ENCODE measurements around the gene UBE3C. TPM values are rescaled to one million over a fixed set of nuclear protein-coding genes. Genes with fewer than 3 reads are reported as not detected.

The UBE3C gene
- polyA plus RNA-seq, 1 donor from 2014 or later: 39.0 TPM

DNA sequence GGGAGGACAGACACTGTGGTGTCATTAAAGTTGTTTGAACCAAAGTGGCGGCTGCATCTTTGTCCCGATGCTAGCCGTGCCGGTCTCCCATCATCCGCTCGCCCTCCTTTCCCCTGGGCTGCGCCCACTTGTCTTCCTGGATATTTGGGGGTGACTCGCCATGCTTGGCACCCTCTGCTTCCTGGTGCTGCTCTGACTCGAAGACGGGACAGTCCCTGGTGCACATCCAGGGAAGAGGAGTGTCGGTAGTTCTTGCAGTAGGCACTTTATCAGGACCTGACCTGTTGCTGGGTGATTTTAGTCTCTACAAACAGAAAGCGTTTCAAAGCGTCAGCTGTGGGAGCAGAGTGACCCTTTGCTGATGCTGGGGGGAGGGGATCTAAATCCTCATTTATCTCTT is 129.8 kb downstream of the UBE3C start:
- Histone ChIP-seq H3K36me3 (ENCODE audit: insufficient read depth, low read length) (peaks cover 4% of the 10 kb centered on the region), H3K27ac (ENCODE audit: low read length) (no peak overlapping the region), H3K4me2 (ENCODE audit: low read length) (no peak overlapping the region), H3K79me2 (replicated peaks; ENCODE audit: insufficient read depth, low read length) (no peaks in the 10 kb centered on the region), H3K27me3 (ENCODE audit: insufficient read depth, low read depth, low read length) (no peaks in the 10 kb centered on the region), H3K9ac (ENCODE audit: low read length) (no peak overlapping the region), H2AFZ (ENCODE audit: low read depth, low read length) (no peak overlapping the region), H4K20me1 (ENCODE audit: insufficient read depth) (no peaks in the 10 kb centered on the region), H3K9me3 (ENCODE audit: low read length) (no peaks in the 10 kb centered on the region), H3F3A (ENCODE audit: insufficient read depth, low read length, poor library complexity, severe bottlenecking) (no peaks in the 10 kb centered on the region), H3K9me2 (ENCODE audit: insufficient read depth, low read length) (no peaks in the 10 kb centered on the region), H3K4me3 (ENCODE audit: low read length) (no peak overlapping the region)
- TF ChIP-seq, protein P1, sequence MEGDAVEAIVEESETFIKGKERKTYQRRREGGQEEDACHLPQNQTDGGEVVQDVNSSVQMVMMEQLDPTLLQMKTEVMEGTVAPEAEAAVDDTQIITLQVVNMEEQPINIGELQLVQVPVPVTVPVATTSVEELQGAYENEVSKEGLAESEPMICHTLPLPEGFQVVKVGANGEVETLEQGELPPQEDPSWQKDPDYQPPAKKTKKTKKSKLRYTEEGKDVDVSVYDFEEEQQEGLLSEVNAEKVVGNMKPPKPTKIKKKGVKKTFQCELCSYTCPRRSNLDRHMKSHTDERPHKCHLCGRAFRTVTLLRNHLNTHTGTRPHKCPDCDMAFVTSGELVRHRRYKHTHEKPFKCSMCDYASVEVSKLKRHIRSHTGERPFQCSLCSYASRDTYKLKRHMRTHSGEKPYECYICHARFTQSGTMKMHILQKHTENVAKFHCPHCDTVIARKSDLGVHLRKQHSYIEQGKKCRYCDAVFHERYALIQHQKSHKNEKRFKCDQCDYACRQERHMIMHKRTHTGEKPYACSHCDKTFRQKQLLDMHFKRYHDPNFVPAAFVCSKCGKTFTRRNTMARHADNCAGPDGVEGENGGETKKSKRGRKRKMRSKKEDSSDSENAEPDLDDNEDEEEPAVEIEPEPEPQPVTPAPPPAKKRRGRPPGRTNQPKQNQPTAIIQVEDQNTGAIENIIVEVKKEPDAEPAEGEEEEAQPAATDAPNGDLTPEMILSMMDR (IDR thresholded peaks at IDR 0.05; ENCODE audit: poor library complexity, severe bottlenecking): no peak
- no peak for TF ChIP-seq EZH2 (IDR thresholded peaks at IDR 0.05; ENCODE audit: borderline replicate concordance, insufficient read depth, low read length, poor library complexity, severe bottlenecking)
- TF ChIP-seq TAF1 (IDR thresholded peaks at IDR 0.05; ENCODE audit: low read depth): no peak
- TF ChIP-seq RAD21 (conservative IDR thresholded peaks at IDR 0.05): no peak
- TF ChIP-seq, protein P2, sequence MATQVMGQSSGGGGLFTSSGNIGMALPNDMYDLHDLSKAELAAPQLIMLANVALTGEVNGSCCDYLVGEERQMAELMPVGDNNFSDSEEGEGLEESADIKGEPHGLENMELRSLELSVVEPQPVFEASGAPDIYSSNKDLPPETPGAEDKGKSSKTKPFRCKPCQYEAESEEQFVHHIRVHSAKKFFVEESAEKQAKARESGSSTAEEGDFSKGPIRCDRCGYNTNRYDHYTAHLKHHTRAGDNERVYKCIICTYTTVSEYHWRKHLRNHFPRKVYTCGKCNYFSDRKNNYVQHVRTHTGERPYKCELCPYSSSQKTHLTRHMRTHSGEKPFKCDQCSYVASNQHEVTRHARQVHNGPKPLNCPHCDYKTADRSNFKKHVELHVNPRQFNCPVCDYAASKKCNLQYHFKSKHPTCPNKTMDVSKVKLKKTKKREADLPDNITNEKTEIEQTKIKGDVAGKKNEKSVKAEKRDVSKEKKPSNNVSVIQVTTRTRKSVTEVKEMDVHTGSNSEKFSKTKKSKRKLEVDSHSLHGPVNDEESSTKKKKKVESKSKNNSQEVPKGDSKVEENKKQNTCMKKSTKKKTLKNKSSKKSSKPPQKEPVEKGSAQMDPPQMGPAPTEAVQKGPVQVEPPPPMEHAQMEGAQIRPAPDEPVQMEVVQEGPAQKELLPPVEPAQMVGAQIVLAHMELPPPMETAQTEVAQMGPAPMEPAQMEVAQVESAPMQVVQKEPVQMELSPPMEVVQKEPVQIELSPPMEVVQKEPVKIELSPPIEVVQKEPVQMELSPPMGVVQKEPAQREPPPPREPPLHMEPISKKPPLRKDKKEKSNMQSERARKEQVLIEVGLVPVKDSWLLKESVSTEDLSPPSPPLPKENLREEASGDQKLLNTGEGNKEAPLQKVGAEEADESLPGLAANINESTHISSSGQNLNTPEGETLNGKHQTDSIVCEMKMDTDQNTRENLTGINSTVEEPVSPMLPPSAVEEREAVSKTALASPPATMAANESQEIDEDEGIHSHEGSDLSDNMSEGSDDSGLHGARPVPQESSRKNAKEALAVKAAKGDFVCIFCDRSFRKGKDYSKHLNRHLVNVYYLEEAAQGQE (IDR thresholded peaks at IDR 0.05; ENCODE audit: borderline replicate concordance): no peak
- TF ChIP-seq EP300 (conservative IDR thresholded peaks at IDR 0.05; ENCODE audit: poor library complexity, severe bottlenecking): no peak
- no peak for TF ChIP-seq MXI1 (conservative IDR thresholded peaks at IDR 0.05; ENCODE audit: poor library complexity, severe bottlenecking)
- no peak for TF ChIP-seq POLR2AphosphoS5 (IDR thresholded peaks at IDR 0.05)

DNA sequence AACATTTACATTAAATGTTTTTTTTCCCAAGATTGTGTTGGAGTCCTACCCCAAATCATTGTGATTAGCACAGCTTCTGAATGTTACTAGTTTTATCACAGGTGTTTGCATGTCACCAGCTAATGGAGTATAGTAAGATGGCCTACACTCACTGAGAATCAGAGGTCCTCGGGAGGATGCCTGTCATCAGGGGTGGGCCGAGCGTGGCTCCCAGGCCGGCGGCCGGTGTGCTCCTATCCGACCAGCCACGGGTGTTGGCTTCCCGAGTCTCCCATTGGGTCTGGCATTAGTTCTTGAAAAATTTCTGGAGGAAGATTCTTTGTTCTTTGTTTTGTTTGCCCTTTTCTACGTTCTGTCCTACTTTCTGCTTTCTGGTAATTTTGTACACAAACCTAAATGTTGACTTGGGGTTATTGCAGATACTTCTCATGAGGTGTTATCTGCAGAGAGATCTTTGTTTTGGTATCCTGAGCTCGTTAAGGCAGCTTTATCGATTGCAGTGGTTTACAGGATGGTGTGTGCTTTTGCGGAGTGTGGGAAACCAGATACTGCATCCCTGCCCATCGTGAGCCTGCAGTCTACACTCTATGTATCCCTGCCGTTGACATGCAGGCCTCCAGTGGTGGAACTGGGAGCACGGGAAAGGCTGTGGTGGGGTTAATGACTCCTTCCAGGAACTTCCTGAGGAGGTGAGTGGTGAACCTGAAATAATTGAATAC is 130.8 kb downstream of the UBE3C start:
- no peaks in the 10 kb centered on the region for H3K9me2 ChIP-seq (ENCODE audit: insufficient read depth, low read length)
- no peak overlapping the region for H3K4me2 ChIP-seq (ENCODE audit: low read length)
- no peak overlapping the region for H2AFZ ChIP-seq (ENCODE audit: low read depth, low read length)
- H3K27me3 ChIP-seq (ENCODE audit: insufficient read depth, low read depth, low read length): no peaks in the 10 kb centered on the region
- H3K36me3 ChIP-seq (ENCODE audit: insufficient read depth, low read length): peaks cover 4% of the 10 kb centered on the region
- no peak overlapping the region for H3K4me3 ChIP-seq (ENCODE audit: low read length)
- H3F3A ChIP-seq (ENCODE audit: insufficient read depth, low read length, poor library complexity, severe bottlenecking): no peaks in the 10 kb centered on the region
- H3K9ac ChIP-seq (ENCODE audit: low read length): no peak overlapping the region
- no peak overlapping the region for H3K27ac ChIP-seq (ENCODE audit: low read length)
- H4K20me1 ChIP-seq (ENCODE audit: insufficient read depth): no peaks in the 10 kb centered on the region
- TF ChIP-seq, protein P2 (IDR thresholded peaks at IDR 0.05; ENCODE audit: borderline replicate concordance): no peak
- TF ChIP-seq TAF1 (IDR thresholded peaks at IDR 0.05; ENCODE audit: low read depth): no peak
- TF ChIP-seq MXI1 (conservative IDR thresholded peaks at IDR 0.05; ENCODE audit: poor library complexity, severe bottlenecking): no peak
- TF ChIP-seq, protein P1 (IDR thresholded peaks at IDR 0.05; ENCODE audit: poor library complexity, severe bottlenecking): no peak
- TF ChIP-seq EZH2 (IDR thresholded peaks at IDR 0.05; ENCODE audit: borderline replicate concordance, insufficient read depth, low read length, poor library complexity, severe bottlenecking): no peak
- no peak for TF ChIP-seq RAD21 (conservative IDR thresholded peaks at IDR 0.05)
- TF ChIP-seq POLR2AphosphoS5 (IDR thresholded peaks at IDR 0.05): no peak
- no peak for TF ChIP-seq EP300 (conservative IDR thresholded peaks at IDR 0.05; ENCODE audit: poor library complexity, severe bottlenecking)
- TF ChIP-seq SMC3 (conservative IDR thresholded peaks at IDR 0.05; ENCODE audit: poor library complexity): no peak
- H3K9me3 ChIP-seq (ENCODE audit: low read length): no peaks in the 10 kb centered on the region
- no peaks in the 10 kb centered on the region for H3K79me2 ChIP-seq (replicated peaks; ENCODE audit: insufficient read depth, low read length)

Data from neural cell (in vitro differentiated cells).